ENCODE results near the gene LRRC4C.
"Not testable (repeated sequence)": the region's sequence is repeated elsewhere in the genome, so short reads cannot be mapped to it uniquely, and the experiment has no call there.

Gene LRRC4C

GRCh38 chr11:40167805-40168204, 1291.6 kb downstream of the LRRC4C start:
- not testable (repeated sequence) for DNase-seq (ENCODE audit: low read depth)

GRCh38 chr11:40166892-40167291, 1292.6 kb downstream of the LRRC4C start:
- no peak for DNase-seq (ENCODE audit: low read depth)

GRCh38 chr11:40162901-40163883, 1296.3 kb downstream of the LRRC4C start:
- DNase-seq (ENCODE audit: low read depth): no peak

- no peak for DNase-seq (ENCODE audit: low read depth)
Measured at GRCh38 chr11:40161854-40162410, 1297.5 kb downstream of the LRRC4C start.

GRCh38 chr11:40160418-40160817, 1299.0 kb downstream of the LRRC4C start:
- DNase-seq (ENCODE audit: low read depth): no peak

- DNase-seq (ENCODE audit: low read depth): no peak
Measured at GRCh38 chr11:40149721-40150120, 1309.7 kb downstream of the LRRC4C start.

GRCh38 chr11:40140560-40140959, 1318.9 kb downstream of the LRRC4C start:
- DNase-seq (ENCODE audit: low read depth): no peak

- DNase-seq (ENCODE audit: low read depth): no peak
Measured at GRCh38 chr11:40139536-40139935, 1319.9 kb downstream of the LRRC4C start.

- no peak for DNase-seq (ENCODE audit: low read depth)
Measured at GRCh38 chr11:40139066-40139465, 1320.4 kb downstream of the LRRC4C start.

GRCh38 chr11:40134820-40135570, 1324.5 kb downstream of the LRRC4C start:
- no peak for DNase-seq (ENCODE audit: low read depth)

- no peak for DNase-seq (ENCODE audit: low read depth)
Measured at GRCh38 chr11:40133498-40133897, 1326.0 kb downstream of the LRRC4C start.

GRCh38 chr11:40132912-40133311, 1326.5 kb downstream of the LRRC4C start:
- DNase-seq (ENCODE audit: low read depth): no peak

- no peak for DNase-seq (ENCODE audit: low read depth)
Measured at GRCh38 chr11:40130427-40130826, 1329.0 kb downstream of the LRRC4C start.

- no peak for DNase-seq (ENCODE audit: low read depth)
Measured at GRCh38 chr11:40129266-40129665, 1330.2 kb downstream of the LRRC4C start.

- no peak for DNase-seq (ENCODE audit: low read depth)
Measured at GRCh38 chr11:40125054-40125453, 1334.4 kb downstream of the LRRC4C start.

GRCh38 chr11:40119661-40120060, 1339.8 kb downstream of the LRRC4C start:
- DNase-seq (ENCODE audit: low read depth): no peak

GRCh38 chr11:40118780-40119179, 1340.7 kb downstream of the LRRC4C start:
- no peak for DNase-seq (ENCODE audit: low read depth)

- no peak for DNase-seq (ENCODE audit: low read depth)
Measured at GRCh38 chr11:40118026-40118425, 1341.4 kb downstream of the LRRC4C start.

GRCh38 chr11:40104941-40105550, 1354.4 kb downstream of the LRRC4C start:
- no peak for DNase-seq (ENCODE audit: low read depth)

GRCh38 chr11:40100781-40101180, 1358.7 kb downstream of the LRRC4C start:
- no peak for DNase-seq (ENCODE audit: low read depth)

- DNase-seq (ENCODE audit: low read depth): no peak
Measured at GRCh38 chr11:40100162-40100553, 1359.3 kb downstream of the LRRC4C start.

All from GM04504 (cell line).